Caco-2 (cell line): ENCODE results near the gene MARCHF2. TPM values are rescaled to one million over a fixed set of nuclear protein-coding genes. Genes with fewer than 3 reads are reported as not detected.

Experiments
- BruUV-seq: library from RNA; stranded (reverse); fragments of 400-500 nt; replicated peaks from 2 replicates; lab custom pipeline; 2021; lab: Mats Ljungman, UMichigan
- CTCF ChIA-PET: fragments of 300-600 bp; sonication (Branson Sonifier 250); formaldehyde crosslinking; loops from one replicate; lab custom pipeline; 2022; ENCODE audit warnings: antibody characterized with exemption; lab: Charles Lee
- POLR2A ChIA-PET: fragments of 300-600 bp; sonication (Branson Sonifier 250); formaldehyde crosslinking; loops from one replicate; lab custom pipeline; 2022; ENCODE audit warnings: antibody characterized with exemption; lab: Charles Lee
- DNase-seq, 2 experiments: peaks; one replicate each; pipeline versions ENCODE4 v3.0.0 to v3.0.0-alpha.2; 2020 to 2022
- H3K27me3 ChIP-seq: replicated peaks from 2 replicates; pipeline ENCODE4 v1.6.0; 2011; ENCODE audit warnings: low read length; ENCODE audit not compliant: control insufficient read depth, insufficient read depth
- H3K36me3 ChIP-seq: 2 replicates; pipeline ENCODE4 v1.5.1; 2011; ENCODE audit warnings: low read length; ENCODE audit not compliant: control insufficient read depth, insufficient read depth
- H3K4me1 ChIP-seq: fragments of 250-450 bp; sonication (Bioruptor Pico); 2 replicates; pipeline ENCODE4 v1.5.1; 2020; ENCODE audit warnings: mild to moderate bottlenecking
- H3K4me3 ChIP-seq: 2 replicates; pipeline ENCODE4 v1.5.1; 2011; ENCODE audit warnings: low read depth, mild to moderate bottlenecking, control low read depth, low read length
- H3K9me3 ChIP-seq: fragments of 250-450 bp; sonication (Bioruptor Pico); 2 replicates; pipeline ENCODE4 v1.5.1; 2020; ENCODE audit warnings: mild to moderate bottlenecking, moderate library complexity
- H3K27ac Mint-ChIP-seq: one replicate; pipeline ENCODE4 v1.8.0; 2022; ENCODE audit warnings: mixed read lengths; ENCODE audit not compliant: unreplicated experiment
- H3K27me3 Mint-ChIP-seq: one replicate; pipeline ENCODE4 v1.8.0; 2022; ENCODE audit warnings: mixed read lengths; ENCODE audit not compliant: insufficient read depth, unreplicated experiment
- H3K36me3 Mint-ChIP-seq: one replicate; pipeline ENCODE4 v1.8.0; 2022; ENCODE audit warnings: mild to moderate bottlenecking, mixed read lengths; ENCODE audit not compliant: insufficient read depth, unreplicated experiment
- H3K4me1 Mint-ChIP-seq: one replicate; pipeline ENCODE4 v1.8.0; 2022; ENCODE audit warnings: low read depth, mixed read lengths; ENCODE audit not compliant: unreplicated experiment
- H3K4me3 Mint-ChIP-seq: one replicate; pipeline ENCODE4 v1.8.0; 2022; ENCODE audit warnings: mild to moderate bottlenecking, moderate library complexity, mixed read lengths; ENCODE audit not compliant: unreplicated experiment
- H3K9me3 Mint-ChIP-seq: one replicate; pipeline ENCODE4 v1.8.0; 2022; ENCODE audit warnings: mixed read lengths; ENCODE audit not compliant: unreplicated experiment
- intact Hi-C: fragments of 100-400 bp; cut with micrococcal nuclease; formaldehyde crosslinking; loops from one replicate; pipeline ENCODE4 v1.10.0; 2022; ENCODE audit not compliant: unreplicated experiment
- total RNA-seq: library from RNA; stranded (reverse); gene quantifications from 2 replicates; pipeline ENCODE4 v1.2.3, GENCODE V29; 2022
- TF ChIP-seq, protein P1 (sequence below), 2 experiments: fragments of 200-600 bp in 1 of 2; IDR thresholded peaks; 1 replicate in 1 of 2; 2 replicates in 1 of 2; pipeline versions ENCODE4 v1.5.1 to v1.8.0; 2011 to 2022; ENCODE audit warnings: antibody characterized with exemption in 1 of 2, control low read depth in 1 of 2, inconsistent platforms in 1 of 2, low read depth in 1 of 2, low read length in 1 of 2, mild to moderate bottlenecking in 1 of 2, moderate library complexity in 1 of 2; ENCODE audit not compliant: insufficient read depth in 1 of 2, severe bottlenecking in 1 of 2, unreplicated experiment in 1 of 2

Gene MARCHF2
- total RNA-seq, 1 experiment from 2014 or later = 13.8 TPM

DNA sequence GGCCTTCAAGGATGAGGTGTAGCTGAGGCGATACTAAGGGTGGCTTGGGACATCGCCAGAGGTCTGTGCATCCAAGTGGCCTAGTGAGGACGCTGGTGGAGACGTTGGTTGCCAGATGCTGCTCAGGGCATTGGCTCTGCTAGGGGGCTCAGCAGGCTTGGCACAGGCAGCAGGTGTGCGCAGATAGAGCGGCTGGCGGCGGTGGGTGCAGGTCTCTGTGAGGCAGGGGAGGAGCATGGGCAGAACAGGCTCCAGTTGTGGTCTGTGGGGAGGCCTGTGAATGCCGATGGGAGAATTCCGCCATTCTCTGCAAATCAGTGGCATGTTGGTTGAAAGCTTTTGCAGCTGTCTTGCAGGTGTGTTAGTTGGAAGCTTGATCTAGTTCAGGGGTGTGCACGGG lies 68.1 kb downstream of the MARCHF2 start:
- H3K27me3 ChIP-seq = no peaks in the 10 kb centered on the region
- no peaks in the 10 kb centered on the region for H3K4me1 ChIP-seq
- Mint-ChIP-seq H3K4me3 (no peak overlapping the region), H3K9me3 (no peaks in the 10 kb centered on the region), H3K27me3 (no peaks in the 10 kb centered on the region), H3K27ac (peak overlapping the region; percentile 71), H3K36me3 (peaks cover 90% of the 10 kb centered on the region), H3K4me1 (peaks cover 8% of the 10 kb centered on the region)
- H3K36me3 ChIP-seq = peaks cover 4% of the 10 kb centered on the region
- no TSS peak for BruUV-seq
- TF ChIP-seq, protein P1, sequence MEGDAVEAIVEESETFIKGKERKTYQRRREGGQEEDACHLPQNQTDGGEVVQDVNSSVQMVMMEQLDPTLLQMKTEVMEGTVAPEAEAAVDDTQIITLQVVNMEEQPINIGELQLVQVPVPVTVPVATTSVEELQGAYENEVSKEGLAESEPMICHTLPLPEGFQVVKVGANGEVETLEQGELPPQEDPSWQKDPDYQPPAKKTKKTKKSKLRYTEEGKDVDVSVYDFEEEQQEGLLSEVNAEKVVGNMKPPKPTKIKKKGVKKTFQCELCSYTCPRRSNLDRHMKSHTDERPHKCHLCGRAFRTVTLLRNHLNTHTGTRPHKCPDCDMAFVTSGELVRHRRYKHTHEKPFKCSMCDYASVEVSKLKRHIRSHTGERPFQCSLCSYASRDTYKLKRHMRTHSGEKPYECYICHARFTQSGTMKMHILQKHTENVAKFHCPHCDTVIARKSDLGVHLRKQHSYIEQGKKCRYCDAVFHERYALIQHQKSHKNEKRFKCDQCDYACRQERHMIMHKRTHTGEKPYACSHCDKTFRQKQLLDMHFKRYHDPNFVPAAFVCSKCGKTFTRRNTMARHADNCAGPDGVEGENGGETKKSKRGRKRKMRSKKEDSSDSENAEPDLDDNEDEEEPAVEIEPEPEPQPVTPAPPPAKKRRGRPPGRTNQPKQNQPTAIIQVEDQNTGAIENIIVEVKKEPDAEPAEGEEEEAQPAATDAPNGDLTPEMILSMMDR (IDR thresholded peaks at IDR 0.05; ENCODE audit: insufficient read depth in 1 of 2, low read depth in 1 of 2, low read length in 1 of 2, severe bottlenecking in 1 of 2, unreplicated experiment in 1 of 2) = no peak
- no peak overlapping the region for H3K4me3 ChIP-seq
- no peak for DNase-seq
- POLR2A ChIA-PET = no interaction called here
- CTCF ChIA-PET = no interaction called here
- no peaks in the 10 kb centered on the region for H3K9me3 ChIP-seq
- intact Hi-C loops = no loop called here

DNA sequence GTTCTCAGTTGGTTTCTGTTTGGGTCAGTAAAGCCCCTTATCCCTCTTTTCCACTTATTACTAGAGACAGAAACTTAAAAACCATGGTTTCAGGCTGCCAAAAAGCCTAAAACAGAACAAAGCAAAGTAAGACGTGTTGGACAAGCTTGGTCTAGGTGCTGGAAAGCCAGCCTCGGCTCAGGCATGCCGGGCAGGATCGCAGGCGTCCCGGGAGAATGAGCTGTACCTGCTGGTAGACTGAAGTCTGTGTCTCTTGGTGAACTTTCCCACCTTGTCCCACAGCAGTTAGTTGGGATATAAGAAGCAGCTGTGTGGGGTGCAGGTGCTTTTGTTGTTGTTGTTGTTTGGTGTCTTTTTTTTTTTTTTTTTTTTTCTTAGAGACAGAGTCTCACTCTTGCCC lies 68.5 kb downstream of the MARCHF2 start:
- H3K4me3 Mint-ChIP-seq = no peak overlapping the region
- H3K36me3 Mint-ChIP-seq = peaks cover 90% of the 10 kb centered on the region

DNA sequence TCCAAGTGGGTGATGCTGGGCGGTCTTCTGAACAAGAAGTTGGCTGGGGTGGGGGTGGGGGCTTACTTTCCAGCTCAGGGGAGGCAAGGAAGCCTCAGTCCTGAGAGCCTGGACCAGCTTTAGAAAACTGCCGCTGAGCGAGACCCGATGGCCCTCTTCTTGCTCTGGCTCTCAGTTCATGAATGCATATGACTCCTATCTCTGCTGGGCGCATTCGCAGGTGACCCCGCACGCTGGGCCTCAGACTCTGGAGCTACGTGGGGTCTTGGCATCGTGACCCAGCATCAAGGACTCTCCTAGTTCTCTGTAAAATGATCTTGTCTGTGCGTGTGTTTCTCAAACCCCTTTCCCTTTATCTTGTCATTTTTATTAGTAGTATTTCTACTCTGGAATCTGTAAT lies 69.6 kb downstream of the MARCHF2 start:
- H3K27me3 Mint-ChIP-seq = no peaks in the 10 kb centered on the region
- CTCF ChIA-PET = no interaction called here
- H3K9me3 ChIP-seq = no peaks in the 10 kb centered on the region
- H3K4me1 ChIP-seq = no peaks in the 10 kb centered on the region
- H3K27ac Mint-ChIP-seq = peak overlapping the region; percentile 20
- peaks cover 5% of the 10 kb centered on the region for H3K36me3 ChIP-seq
- peaks cover 8% of the 10 kb centered on the region for H3K4me1 Mint-ChIP-seq
- no peaks in the 10 kb centered on the region for H3K9me3 Mint-ChIP-seq
- no peak overlapping the region for H3K4me3 Mint-ChIP-seq
- intact Hi-C loops = no loop called here
- DNase-seq = no peak
- no peaks in the 10 kb centered on the region for H3K27me3 ChIP-seq
- peaks cover 90% of the 10 kb centered on the region for H3K36me3 Mint-ChIP-seq
- POLR2A ChIA-PET = interaction anchor here (0.5 kb wide), 1 partner anchor 38 kb away, joined by 8 read pairs; no protein-coding TSS in a partner anchor
- H3K4me3 ChIP-seq = no peak overlapping the region
- no TSS peak for BruUV-seq
- TF ChIP-seq, protein P1 (IDR thresholded peaks at IDR 0.05; ENCODE audit: insufficient read depth in 1 of 2, low read depth in 1 of 2, low read length in 1 of 2, severe bottlenecking in 1 of 2, unreplicated experiment in 1 of 2) = no peak

More for the DNA sequence above, 68.5 kb downstream of the MARCHF2 start:
- no peak for DNase-seq
- Histone ChIP-seq H3K27me3 (no peaks in the 10 kb centered on the region), H3K4me1 (no peaks in the 10 kb centered on the region), H3K4me3 (no peak overlapping the region), H3K9me3 (no peaks in the 10 kb centered on the region), H3K36me3 (peaks cover 5% of the 10 kb centered on the region)
- ChIA-PET CTCF (no interaction called here), POLR2A (no interaction called here)
- Mint-ChIP-seq H3K27me3 (no peaks in the 10 kb centered on the region), H3K4me1 (peaks cover 8% of the 10 kb centered on the region), H3K9me3 (no peaks in the 10 kb centered on the region), H3K27ac (peak overlapping the region; percentile 71)
- TF ChIP-seq, protein P1 (IDR thresholded peaks at IDR 0.05; ENCODE audit: insufficient read depth in 1 of 2, low read depth in 1 of 2, low read length in 1 of 2, severe bottlenecking in 1 of 2, unreplicated experiment in 1 of 2) = no peak
- intact Hi-C loops = no loop called here
- BruUV-seq = no TSS peak
